COR-L47 (cell line): ENCODE measurements around the gene ATG101.

Experiments used
- DNase-seq: peaks from one replicate; lab custom pipeline; 2025; lab: John Stamatoyannopoulos, UW

The ATG101 gene

GRCh38 chr12:52079576-52080402 is 10.0 kb downstream of the ATG101 start, which contains the start of gene SMIM41:
Gene SMIM41 (plus strand): TSS chr12:52079704. CDS start chr12:52079780, 76 bp downstream.
- no peak for DNase-seq

GRCh38 chr12:52080403-52081251 is 10.8 kb downstream of the ATG101 start:
- DNase-seq, result no peak

GRCh38 chr12:52081263-52081733 is 11.5 kb downstream of the ATG101 start:
- peak; percentile 75 for DNase-seq

GRCh38 chr12:52082026-52082668 is 12.4 kb downstream of the ATG101 start:
- DNase-seq, result no peak

- no peak for DNase-seq
Measured at GRCh38 chr12:52082669-52082987, 12.8 kb downstream of the ATG101 start.

GRCh38 chr12:52082988-52083637 is 13.3 kb downstream of the ATG101 start:
- DNase-seq, result peak; percentile 48

- DNase-seq, result no peak
Measured at GRCh38 chr12:52083638-52083996, 13.8 kb downstream of the ATG101 start.

GRCh38 chr12:52084491-52085231 is 14.9 kb downstream of the ATG101 start:
- DNase-seq, result no peak

GRCh38 chr12:52085682-52086180 is 16.0 kb downstream of the ATG101 start:
- no peak for DNase-seq

- DNase-seq, result no peak
Measured at GRCh38 chr12:52086366-52086765, 16.6 kb downstream of the ATG101 start.

- no peak for DNase-seq
Measured at GRCh38 chr12:52086944-52087835, 17.4 kb downstream of the ATG101 start.

GRCh38 chr12:52087961-52088820 is 18.4 kb downstream of the ATG101 start:
- no peak for DNase-seq

- DNase-seq, result no peak
Measured at GRCh38 chr12:52089491-52089890, 19.7 kb downstream of the ATG101 start.

- DNase-seq, result no peak
Measured at GRCh38 chr12:52090291-52090690, 20.5 kb downstream of the ATG101 start.

GRCh38 chr12:52091061-52091460 is 21.3 kb downstream of the ATG101 start:
- no peak for DNase-seq

GRCh38 chr12:52091869-52092268 is 22.1 kb downstream of the ATG101 start:
- DNase-seq, result no peak

- no peak for DNase-seq
Measured at GRCh38 chr12:52093346-52093745, 23.6 kb downstream of the ATG101 start.

GRCh38 chr12:52096332-52097044 is 26.7 kb downstream of the ATG101 start:
- no peak for DNase-seq
